ENCODE data around the gene PHYKPL. TPM values are rescaled to one million over a fixed set of nuclear protein-coding genes. Genes with fewer than 3 reads are reported as not detected.
A peak's percentile ranks its signal among the peaks of the same experiment; 100 is the strongest.

The PHYKPL gene
- total and polyA plus RNA-seq, 2 of the 8 experiments (the other 6 are each of a cell fraction or from before 2014, with no cell fraction given): 25.1 to 32.1 TPM

- peaks cover 0 to 13% of the 10 kb centered on the region in 2 experiments; a peak in 2 of 4 replicates for H3K79me2 ChIP-seq (ENCODE audit: control insufficient read depth in 1 of 2, insufficient read depth in 2 of 2, low read length in 2 of 2)
- H3K4me1 ChIP-seq (replicated peaks in 1 of 4; ENCODE audit: control insufficient read depth in 3 of 4, insufficient read depth in 4 of 4, low read length in 3 of 4): peaks cover 0 to 17% (median 10%) of the 10 kb centered on the region in 4 experiments; a peak in 6 of 7 replicates
- H2BK20ac ChIP-seq (ENCODE audit: low read length): no peak overlapping the region
- no peaks in the 10 kb centered on the region for H3K9me3 ChIP-seq (ENCODE audit: insufficient read depth in 2 of 2, low read depth in 1 of 2, low read length in 1 of 2)
- H2AK5ac ChIP-seq (ENCODE audit: low read depth, low read length): no peak overlapping the region; the same call in 1 of the 2 replicates
- no peak overlapping the region for H2AFZ ChIP-seq (ENCODE audit: low read length)
- no peak overlapping the region for H3K23ac ChIP-seq (ENCODE audit: insufficient read length)
- no peak overlapping the region for H3K14ac ChIP-seq (ENCODE audit: insufficient read length)
- no peak overlapping the region; the same call in 1 of the 2 replicates for H2BK5ac ChIP-seq (ENCODE audit: low read depth, low read length)
- H4K91ac ChIP-seq (replicated peaks; ENCODE audit: insufficient read length, low read length): peak overlapping the region; percentile 30
- H3K18ac ChIP-seq (ENCODE audit: extremely low read depth, low read length): 0 out of 2 replicates have a peak overlapping the region, but pooled peaks have one; percentile 15
- POLR2A ChIA-PET (ENCODE audit: partially characterized antibody): interaction anchor here (0.6 to 21.6 kb wide), 11 partner anchors 8 to 499 kb away, joined by 3 to 507 read pairs (median 6); partner anchors contain the start of genes HNRNPAB and ZNF354A
- H2BK15ac ChIP-seq (ENCODE audit: low read length): 0 out of 2 replicates have a peak overlapping the region, but pooled peaks have one; percentile 2
- TF ChIP-seq TEAD4 (IDR thresholded peaks at IDR 0.05; ENCODE audit: low read depth, low read length) (no peak), POU5F1 (IDR thresholded peaks at IDR 0.05; ENCODE audit: low read depth, low read length) (no peak), SP2 (IDR thresholded peaks at IDR 0.05; ENCODE audit: low read length) (no peak), SIX5 (IDR thresholded peaks at IDR 0.05; ENCODE audit: low read depth, low read length) (no peak), CHD1 (IDR thresholded peaks at IDR 0.05; ENCODE audit: low read depth, low read length) (no peak), RNF2 (IDR thresholded peaks at IDR 0.05; ENCODE audit: borderline replicate concordance, low read depth, low read length, missing control alignments, poor library complexity, severe bottlenecking) (no peak), MAX (IDR thresholded peaks at IDR 0.05) (peak; percentile 56), CTBP2 (IDR thresholded peaks at IDR 0.05; ENCODE audit: borderline replicate concordance, insufficient read depth, insufficient read length, low read length) (no peak), TAF7 (optimal IDR thresholded peaks at IDR 0.05; ENCODE audit: borderline replicate concordance, low read depth, low read length) (no peak)
- peaks cover 7 to 35% (median 18%) of the 10 kb centered on the region in 4 experiments; a peak in 6 of 8 replicates for H3K36me3 ChIP-seq (ENCODE audit: control insufficient read depth in 2 of 4, insufficient read depth in 4 of 4, low read length in 3 of 4)
- no peaks in the 10 kb centered on the region for H3K27me3 ChIP-seq (replicated peaks in 1 of 4; ENCODE audit: control insufficient read depth in 3 of 4, extremely low read depth in 1 of 4, insufficient read depth in 3 of 4, low read length in 3 of 4)
- WGBS, 2 experiments (ENCODE audit: extremely low coverage in 1 of 2, insufficient coverage in 1 of 2, insufficient read length in 1 of 2, insufficient replicate concordance in 2 of 2, low coverage in 1 of 2, low lambda C conversion rate in 2 of 2, missing lambda C conversion rate in 1 of 2): 66% methylated on average over 17 of the region's 21 CpGs; no CpG with 5 or more reads in 1 of the 2 experiments
- peak overlapping the region; percentile 32 for H3K56ac ChIP-seq (replicated peaks; ENCODE audit: insufficient read length, low read depth, low read length)
- peaks cover 11% of the 10 kb centered on the region for H3K79me1 ChIP-seq (ENCODE audit: low read depth, low read length)
- FAIRE-seq (no peak), DNase-seq (ENCODE audit: low read depth in 1 of 2, low spot score in 2 of 2) (no peak)
- peaks cover 0 to 5% of the 10 kb centered on the region in 2 experiments for H4K20me1 ChIP-seq (replicated peaks in 1 of 2; ENCODE audit: control insufficient read depth in 1 of 2, insufficient read depth in 2 of 2, low read length in 2 of 2)
- H3K23me2 ChIP-seq (ENCODE audit: low read depth, low read length): peaks cover 3% of the 10 kb centered on the region; the same call in 1 of the 2 replicates
- CTCF ChIA-PET (ENCODE audit: partially characterized antibody): interaction anchor here (1.0 to 2.2 kb wide), 5 partner anchors 8 to 52 kb away, joined by 3 to 8 read pairs (median 5); no protein-coding TSS in a partner anchor
- peak overlapping the region; percentile 42 for H3K4ac ChIP-seq (replicated peaks; ENCODE audit: insufficient read length, low read depth, low read length)
- peak overlapping the region; percentile 21; the same call in 1 of the 2 replicates for H3K27ac ChIP-seq (ENCODE audit: low read depth, low read length)
- H3K4me2 ChIP-seq (ENCODE audit: insufficient read depth in 1 of 2, low read depth in 2 of 2, low read length in 2 of 2): peak overlapping the region; percentile 72 to 94
- peak overlapping the region; percentile 36 to 71 (median 40) for H3K9ac ChIP-seq (replicated peaks in 1 of 4; ENCODE audit: extremely low read depth in 1 of 4, low read depth in 3 of 4, low read length in 3 of 4)
- no peak overlapping the region for H2BK120ac ChIP-seq (replicated peaks; ENCODE audit: low read depth, low read length)
- peak overlapping the region; percentile 52 to 72 (median 64) for H3K4me3 ChIP-seq (ENCODE audit: extremely low read depth in 1 of 4, insufficient read depth in 2 of 4, low read depth in 3 of 4, low read length in 4 of 4)
- peak overlapping the region; percentile 88 for H4K8ac ChIP-seq (ENCODE audit: extremely low read depth, insufficient read depth, low read length)
- H2BK12ac ChIP-seq (ENCODE audit: low read depth, low read length): no peak overlapping the region
- H4K5ac ChIP-seq (ENCODE audit: insufficient read length, low read depth, low read length): peak overlapping the region; percentile 31
Observed at GRCh38 chr5:178231539-178232123, 971 bp downstream of the PHYKPL start.
